Stimulated activated CD8-positive, alpha-beta memory T cell treated with anti-CD3 and anti-CD28 coated beads, Interleukin-12 subunit alpha, Interleukin-12 subunit beta, amount 100 ng/mL, for 24 hours (primary cell): ENCODE data around the gene CTAGE8.
"Not testable (repeated sequence)": the region's sequence is repeated elsewhere in the genome, so short reads cannot be mapped to it uniquely, and the experiment has no call there.

Source experiments
- DNase-seq: peaks from one replicate; pipeline ENCODE4 v3.0.0-alpha.2; 2020; ENCODE audit errors: extremely low read depth

CTAGE8 gene

GRCh38 chr7:144269188-144269587 lies at the start of gene CTAGE8:
Gene CTAGE8 (minus strand): TSS chr7:144269288. CDS start chr7:144269250, 38 bp downstream.
- DNase-seq = not testable (repeated sequence)

- not testable (repeated sequence) for DNase-seq
Measured at GRCh38 chr7:144317537-144317936, 48.4 kb upstream of the CTAGE8 start.

GRCh38 chr7:144311872-144312469 lies 42.9 kb upstream of the CTAGE8 start, which contains the start of gene OR2A1:
Gene OR2A1 (plus strand): TSS chr7:144312419. CDS start chr7:144318125, 5,706 bp downstream.
- DNase-seq = not testable (repeated sequence)

- DNase-seq = not testable (repeated sequence)
Measured at GRCh38 chr7:144311218-144311617, 42.1 kb upstream of the CTAGE8 start.

DNA sequence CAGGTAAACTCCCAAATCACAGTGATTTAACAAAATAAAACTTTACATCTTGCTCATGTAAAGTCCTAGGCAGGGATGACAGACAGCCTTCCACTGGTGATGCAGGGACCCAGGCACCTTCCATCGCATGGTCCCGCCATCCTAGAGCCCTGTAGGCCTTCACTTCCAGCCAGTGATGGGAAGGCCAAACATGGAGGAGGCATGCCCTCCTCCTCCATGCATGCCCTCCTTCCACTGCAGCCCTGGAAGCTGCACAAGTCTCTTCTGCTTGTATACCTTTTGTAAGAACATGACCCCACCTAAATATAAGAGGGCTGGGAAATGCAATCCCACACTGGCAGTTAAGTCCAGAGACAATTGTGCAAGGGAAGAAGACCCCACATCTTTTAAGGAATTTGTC lies 40.6 kb upstream of the CTAGE8 start:
- DNase-seq = not testable (repeated sequence)

GRCh38 chr7:144305156-144305555 lies 36.1 kb upstream of the CTAGE8 start:
- not testable (repeated sequence) for DNase-seq

GRCh38 chr7:144303607-144304006 lies 34.5 kb upstream of the CTAGE8 start:
- DNase-seq = not testable (repeated sequence)

GRCh38 chr7:144302578-144303303 lies 33.7 kb upstream of the CTAGE8 start:
- DNase-seq = not testable (repeated sequence)

DNA sequence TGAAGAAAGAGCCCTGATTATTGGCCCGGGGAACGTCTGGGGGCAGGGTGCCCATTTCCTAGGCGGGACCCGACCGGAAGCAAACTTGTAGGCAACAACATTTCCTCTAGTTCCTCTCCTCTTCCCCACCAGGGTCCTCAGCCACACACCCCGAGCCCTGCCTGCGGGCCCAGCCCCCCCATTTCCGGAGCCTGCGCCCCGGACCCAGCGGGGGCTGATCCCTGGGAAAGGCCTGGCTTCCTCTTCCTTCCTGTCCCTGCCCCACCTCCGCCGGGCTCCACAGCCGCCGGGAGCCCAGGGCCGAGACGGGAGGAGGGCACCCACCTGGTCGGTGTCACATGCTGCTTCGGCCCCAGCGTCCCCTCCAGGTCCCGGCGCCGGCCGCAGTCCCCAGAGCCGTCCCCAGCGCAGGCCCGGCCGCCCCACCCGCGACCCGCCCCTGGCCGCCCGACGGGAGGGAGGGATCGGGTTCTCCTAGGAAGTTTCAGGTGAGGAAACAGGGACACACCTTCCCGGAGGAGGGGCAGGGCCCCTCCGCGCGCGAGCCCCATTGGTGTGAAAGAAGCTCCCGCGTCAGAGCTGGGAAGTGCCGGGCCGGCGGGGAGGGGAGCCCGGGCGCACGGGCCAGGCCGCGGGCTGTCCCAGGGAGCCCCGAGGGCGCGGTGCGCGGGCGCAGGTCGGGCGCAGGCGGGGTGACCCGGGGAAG lies 24.9 kb upstream of the CTAGE8 start:
- not testable (repeated sequence) for DNase-seq

- not testable (repeated sequence) for DNase-seq
Measured at GRCh38 chr7:144292384-144293161, 23.5 kb upstream of the CTAGE8 start.

- DNase-seq = not testable (repeated sequence)
Measured at GRCh38 chr7:144291607-144292006, 22.5 kb upstream of the CTAGE8 start.

DNA sequence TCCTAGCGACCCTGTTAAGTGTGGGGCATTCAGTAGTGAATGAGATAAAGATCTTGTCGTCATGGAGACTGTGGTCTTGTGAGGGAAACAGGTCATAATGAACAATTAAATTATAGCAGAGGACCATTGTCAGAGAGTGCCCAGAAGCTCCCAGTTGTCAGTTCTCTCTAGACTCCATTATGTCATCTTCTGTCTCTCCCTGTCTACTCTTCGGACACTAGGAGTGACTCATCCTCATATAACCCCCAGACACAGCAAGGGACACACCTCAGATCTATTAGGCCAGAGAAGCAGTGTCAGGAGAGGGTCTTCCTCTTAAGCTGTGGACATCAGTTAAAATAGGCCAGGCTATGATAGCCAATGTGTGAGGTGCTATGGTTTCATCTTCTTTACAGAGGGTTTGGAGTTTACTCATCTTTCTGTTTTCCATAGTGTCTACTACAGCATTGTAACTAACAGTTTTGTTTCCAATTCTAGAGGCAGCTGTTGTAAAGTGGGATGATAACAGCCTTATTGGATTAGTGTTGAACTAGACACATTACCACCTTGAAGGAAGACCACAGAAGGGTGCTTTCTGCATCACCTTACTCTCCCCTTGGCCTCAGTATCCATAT lies 18.2 kb upstream of the CTAGE8 start:
- not testable (repeated sequence) for DNase-seq

- DNase-seq = not testable (repeated sequence)
Measured at GRCh38 chr7:144283716-144284115, 14.6 kb upstream of the CTAGE8 start.

- DNase-seq = not testable (repeated sequence)
Measured at GRCh38 chr7:144282490-144282889, 13.4 kb upstream of the CTAGE8 start.

DNA sequence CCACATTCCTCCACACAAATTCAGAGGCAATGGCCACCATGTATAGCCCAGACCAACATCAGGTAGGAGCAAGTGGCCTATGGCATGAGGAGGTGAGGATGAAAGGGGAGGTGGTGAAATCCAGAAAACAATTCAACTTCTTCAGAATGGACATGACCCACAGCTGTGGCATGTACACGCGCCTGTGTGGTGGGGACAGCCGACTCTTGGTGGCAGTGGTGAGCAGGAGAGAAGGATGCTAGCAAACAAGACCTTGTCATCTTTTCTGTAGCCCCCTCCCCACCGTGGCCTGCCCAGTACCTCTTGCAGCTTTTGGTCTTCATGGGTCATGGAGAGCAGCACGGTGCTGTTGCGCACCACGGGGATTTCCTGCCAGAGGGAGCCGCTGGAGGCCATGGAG lies 12.9 kb upstream of the CTAGE8 start:
- not testable (repeated sequence) for DNase-seq

DNA sequence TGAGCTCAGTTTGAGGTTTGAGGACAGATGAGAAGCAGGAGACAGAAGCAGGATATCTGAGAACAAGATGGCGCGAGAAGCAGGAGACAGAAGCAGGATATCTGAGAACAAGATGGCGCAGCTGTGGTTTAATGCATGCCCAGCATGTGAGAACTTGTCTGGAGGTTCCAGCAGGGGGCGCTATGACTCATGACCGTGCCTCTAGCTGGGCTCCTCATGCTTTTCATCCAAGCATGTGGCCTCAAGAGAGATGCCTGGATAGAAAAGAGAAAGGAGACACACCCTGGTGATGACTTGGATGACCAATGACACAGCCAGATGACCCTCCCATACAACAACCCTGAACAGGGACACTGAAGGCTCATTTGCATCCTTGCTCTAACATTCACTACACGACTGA lies 10.9 kb upstream of the CTAGE8 start:
- not testable (repeated sequence) for DNase-seq

- DNase-seq = not testable (repeated sequence)
Measured at GRCh38 chr7:144275281-144275680, 6.2 kb upstream of the CTAGE8 start.

GRCh38 chr7:144264692-144265091 lies 4.4 kb downstream of the CTAGE8 start, which contains the start of gene OR2A7:
Gene OR2A7 (minus strand): TSS chr7:144264792. CDS start chr7:144259628, 5,164 bp downstream.
- DNase-seq = not testable (repeated sequence)

DNA sequence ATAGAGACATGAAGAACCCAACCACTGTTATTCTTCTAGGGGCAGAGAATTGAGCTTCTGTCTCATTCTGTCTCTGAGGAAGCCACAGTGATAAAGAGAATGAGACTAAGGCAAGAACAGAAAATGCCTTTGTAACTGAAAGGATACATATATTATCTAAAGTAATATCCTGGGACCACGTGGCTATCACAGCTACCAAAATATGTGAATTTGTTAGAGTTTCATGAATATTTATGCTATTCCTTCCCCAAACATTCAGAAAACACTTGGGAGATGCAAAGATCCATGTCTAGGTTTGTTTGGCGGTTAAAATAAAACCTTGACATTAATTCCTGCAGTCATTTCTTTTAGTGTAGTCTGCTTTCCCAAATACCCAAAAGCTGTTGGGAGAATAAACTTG lies 7.0 kb downstream of the CTAGE8 start:
- DNase-seq = not testable (repeated sequence)

GRCh38 chr7:144259067-144259466 lies 10.0 kb downstream of the CTAGE8 start:
- not testable (repeated sequence) for DNase-seq

DNA sequence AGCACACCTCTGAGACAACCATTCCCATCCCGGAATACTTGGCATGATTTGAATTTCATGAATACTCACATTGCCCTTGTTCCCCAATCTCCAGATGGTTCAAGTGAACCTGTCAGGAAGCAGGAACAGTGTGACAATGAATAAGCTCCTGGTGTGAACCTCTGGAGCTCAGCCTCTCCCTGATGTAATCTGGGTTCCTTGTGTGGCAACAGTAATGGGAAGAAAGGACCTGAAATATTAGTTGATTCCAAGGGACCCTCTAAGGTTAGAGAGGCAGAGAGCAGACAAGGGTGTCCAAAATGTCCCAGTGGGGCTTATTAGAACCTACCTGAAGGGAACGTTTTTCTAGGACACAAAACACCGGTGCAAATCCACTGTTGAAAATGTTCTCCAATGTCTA lies 13.0 kb downstream of the CTAGE8 start:
- DNase-seq = no peak
